ENCODE data around the gene RPRD1B.
A peak's percentile ranks its signal among the peaks of the same experiment; 100 is the strongest.

Gene RPRD1B

DNA sequence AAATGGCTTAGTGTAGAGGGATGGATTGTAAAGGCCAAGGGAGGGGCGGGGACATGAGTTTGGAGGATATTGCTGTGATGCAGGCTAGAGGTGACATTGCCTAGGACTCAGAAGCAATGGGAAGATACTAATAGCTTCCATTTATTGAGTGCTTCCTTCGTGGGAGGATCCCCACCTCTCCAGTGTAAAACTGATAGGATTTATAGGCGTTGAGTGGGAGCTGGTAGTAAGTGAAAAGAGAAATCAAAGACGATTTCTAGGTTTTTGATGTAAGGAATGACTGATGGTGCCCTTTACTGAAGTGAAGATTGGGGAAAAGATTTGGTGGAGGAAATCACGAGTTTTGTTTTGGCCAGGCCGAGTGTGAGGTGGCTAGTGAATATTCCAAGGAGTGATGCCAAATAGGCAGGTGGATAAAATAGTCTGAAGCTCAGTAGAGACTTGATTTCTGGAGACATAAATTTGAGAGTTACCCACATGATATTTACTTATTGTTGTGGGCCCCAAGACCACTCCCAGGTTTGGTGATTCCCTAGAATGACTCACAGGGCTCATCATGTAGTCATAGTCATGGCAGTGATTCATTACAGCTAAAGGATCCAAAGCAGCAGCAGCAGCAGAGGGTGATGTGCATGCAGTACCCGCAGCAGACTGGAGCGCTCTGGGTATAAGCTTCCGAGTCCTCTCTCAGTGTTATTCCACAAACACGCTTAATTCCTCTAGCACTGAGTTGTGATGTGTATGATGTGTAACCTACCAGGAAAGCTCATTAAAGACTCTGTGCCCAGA is 10.2 kb downstream of the RPRD1B start:
- no peak for DNase-seq

DNA sequence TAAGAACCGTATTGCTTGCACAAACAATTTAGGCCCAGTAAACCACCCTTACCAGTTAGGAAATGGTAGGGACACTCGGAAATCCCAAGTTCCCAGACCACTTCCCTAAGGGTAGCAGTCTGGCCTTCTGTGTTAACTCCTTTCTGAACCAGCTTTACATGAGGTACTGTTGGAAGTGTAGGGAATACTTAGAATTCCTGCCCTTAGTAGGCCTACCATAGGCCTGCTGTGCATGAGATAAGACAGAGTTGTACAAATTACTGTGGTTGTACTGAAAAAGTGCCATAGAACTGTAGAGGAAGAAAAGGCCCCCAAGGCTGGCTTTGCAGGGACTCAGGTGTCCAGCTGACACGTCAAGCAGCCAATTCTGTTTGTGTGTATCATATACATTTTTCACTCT is 11.1 kb downstream of the RPRD1B start:
- no peak for DNase-seq

DNA sequence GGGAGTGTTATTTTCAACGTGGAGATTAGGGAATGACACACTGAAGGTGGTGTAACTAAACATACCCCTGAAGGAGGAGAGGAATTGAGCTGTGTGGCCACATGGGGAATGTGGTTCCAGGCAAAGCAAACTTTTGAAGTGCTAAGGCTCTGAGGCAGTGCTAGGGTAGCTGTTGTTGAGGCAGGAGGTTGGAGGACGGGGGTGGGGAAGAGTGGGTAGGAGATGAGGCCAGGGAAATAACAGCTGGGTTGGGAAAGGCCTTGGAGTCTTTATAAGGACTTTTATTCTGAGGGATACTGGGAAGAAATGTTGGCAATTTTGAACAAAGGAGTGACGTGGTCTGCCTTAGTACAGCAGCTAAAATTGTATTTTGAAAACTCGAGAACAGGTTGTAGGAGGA is 13.0 kb downstream of the RPRD1B start:
- DNase-seq = no peak

DNA sequence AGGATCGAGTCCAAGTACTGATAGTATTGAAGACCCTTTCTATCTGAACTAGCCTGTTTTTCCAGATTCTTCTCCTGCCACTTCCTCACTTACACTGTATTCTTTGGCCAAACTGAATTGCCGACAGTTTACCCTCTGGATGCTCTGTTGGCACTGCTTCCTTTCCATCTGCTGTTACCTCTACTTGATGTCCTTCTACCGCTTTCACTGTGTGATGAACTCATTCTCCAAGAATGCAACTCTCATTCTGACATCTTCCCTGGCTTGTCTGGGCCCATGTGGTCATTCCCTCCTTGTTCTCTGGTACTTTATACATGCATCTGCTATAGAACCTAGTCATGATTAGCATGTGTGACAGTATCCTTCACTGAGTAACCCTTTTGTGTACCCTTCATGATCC is 16.3 kb downstream of the RPRD1B start:
- no peak for DNase-seq

DNA sequence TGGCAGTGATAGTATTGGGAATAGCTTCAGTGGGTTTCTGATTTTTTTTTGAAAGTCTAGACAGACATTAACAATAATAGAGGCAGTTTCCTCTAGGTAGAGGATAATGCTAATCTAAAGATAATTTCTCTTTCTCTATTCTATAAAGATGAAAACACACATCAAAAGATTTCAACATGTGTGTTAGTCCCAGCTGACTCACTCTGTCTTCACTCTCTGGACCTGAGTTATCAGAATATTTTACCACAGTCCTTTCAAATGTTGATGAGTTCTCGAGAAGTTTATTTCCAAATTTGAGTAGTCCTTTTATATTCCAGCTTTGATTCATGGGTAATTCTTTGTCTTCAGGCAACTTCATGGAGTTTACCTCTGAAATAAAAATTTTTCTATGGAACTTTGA is 17.1 kb downstream of the RPRD1B start:
- DNase-seq = no peak

DNA sequence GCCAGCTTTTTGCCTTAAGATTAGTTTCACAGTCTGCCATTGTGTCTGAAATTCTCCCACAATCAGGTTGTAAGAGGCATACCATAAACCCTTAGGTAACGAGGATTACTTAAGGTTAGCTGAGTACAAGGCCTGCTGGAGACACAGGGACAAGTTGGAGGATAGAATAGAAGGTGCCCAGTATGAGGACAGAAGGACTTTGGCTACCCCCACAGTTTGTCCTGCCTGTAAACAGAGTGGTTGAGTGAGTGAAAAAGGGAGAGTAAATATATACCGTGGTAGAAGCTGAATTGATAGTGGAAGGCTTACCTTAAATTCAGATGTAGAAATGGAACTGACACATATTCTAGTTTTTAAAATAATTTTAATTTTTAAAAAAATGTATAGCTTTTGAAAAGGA is 19.3 kb downstream of the RPRD1B start:
- DNase-seq = no peak

DNA sequence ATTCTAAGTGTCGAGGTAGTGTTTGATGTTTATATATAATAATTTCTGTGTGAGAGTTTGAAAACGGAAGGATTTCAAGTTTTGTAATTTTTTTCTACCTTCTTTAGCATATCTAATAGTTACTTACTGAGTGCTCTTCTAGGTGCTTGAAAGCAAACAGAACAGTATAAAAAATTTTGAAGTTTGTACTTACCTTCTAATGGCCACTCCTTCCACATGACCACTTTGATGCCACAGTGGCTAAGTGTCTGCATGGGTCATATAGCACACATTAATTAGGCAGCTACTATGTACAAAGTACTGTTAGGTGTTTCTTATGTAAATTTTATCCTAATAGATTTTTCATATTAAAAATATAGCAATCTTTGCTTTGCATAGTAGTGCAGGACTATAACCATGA is 21.1 kb downstream of the RPRD1B start:
- no peak for DNase-seq

DNA sequence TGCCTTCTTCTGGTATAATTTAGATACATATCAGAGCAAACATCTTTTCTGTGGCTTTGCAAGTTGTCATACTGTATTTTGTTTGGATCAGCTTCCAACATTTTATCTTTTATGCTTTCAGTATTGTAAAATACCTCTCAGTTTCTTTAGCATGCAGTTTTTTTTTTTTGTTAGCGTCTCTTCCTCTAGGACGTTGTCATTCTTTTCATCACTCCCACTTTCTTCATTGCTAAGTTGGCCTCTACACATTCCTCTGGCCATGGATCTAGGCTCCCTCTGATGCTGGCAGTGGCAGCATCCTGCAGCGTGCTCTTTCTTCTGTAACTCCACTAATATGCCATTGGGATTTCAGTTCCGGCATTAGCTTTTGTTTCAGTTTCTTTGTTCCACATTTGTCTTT is 21.7 kb downstream of the RPRD1B start:
- DNase-seq = no peak

DNA sequence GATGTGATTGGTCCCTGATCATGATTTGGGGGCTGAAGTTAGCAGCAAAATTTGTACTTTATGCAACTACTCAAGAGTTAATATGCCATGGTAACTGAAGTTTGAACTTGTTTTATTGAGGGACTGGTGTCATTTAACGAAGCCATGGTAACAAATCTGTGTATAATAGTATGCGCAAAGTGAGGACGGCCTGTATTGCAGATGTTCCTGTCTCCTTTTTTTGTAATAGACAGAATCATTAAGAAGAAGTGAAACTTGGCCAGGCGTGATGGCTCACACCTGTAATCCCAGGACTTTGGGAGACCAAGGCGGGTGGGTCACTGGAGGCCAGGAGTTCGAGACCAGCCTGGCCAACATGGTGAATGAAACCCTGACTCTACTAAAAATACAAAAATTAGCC is 22.3 kb downstream of the RPRD1B start:
- DNase-seq = no peak

DNA sequence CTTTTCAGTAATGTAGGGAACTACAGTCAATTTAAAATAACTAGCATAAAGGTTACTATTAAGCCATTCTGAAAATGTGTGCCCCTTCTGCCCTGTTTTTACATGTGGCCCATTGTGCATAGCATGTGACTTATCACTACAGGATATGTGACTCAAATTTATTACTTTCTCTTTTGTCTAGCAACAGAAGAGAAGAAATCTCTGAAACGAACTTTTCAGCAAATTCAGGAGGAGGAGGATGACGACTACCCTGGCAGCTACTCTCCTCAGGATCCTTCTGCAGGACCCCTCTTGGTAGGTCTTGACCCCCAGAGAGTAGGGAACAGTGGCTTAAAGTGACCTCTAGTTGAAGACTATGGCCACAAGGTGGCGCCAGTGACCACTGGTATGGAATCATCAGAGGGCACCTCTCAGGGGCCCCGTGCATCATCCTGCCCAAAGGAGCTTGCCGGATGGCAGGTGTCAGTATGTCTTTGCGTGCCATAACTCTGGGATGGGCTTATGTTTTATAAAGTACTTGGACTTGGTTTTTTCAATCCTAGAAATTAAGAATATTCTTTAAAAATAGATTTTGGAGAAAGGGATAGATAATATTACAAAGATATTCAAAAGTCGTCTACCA is 23.9 kb downstream of the RPRD1B start:
- peak; percentile 19 for DNase-seq

DNA sequence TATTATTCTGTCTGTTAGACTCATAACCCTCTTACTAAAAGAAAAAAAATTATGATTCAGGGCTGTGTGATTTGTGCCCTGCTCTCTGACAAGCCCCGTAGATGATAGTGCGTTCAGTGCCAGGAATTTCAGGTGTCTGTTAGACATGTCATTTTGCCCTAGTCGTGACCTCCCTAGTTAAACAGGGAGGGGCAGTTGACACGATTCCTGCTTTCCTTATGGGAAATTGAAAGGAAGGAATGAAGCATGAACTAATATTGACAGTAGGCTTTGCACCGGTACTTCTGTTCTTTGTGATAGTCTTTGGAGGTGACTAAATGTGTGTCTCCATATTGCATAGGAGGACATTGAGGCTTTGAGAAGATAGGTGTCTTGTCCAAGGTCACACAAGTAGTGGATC is 26.3 kb downstream of the RPRD1B start:
- DNase-seq = no peak

DNA sequence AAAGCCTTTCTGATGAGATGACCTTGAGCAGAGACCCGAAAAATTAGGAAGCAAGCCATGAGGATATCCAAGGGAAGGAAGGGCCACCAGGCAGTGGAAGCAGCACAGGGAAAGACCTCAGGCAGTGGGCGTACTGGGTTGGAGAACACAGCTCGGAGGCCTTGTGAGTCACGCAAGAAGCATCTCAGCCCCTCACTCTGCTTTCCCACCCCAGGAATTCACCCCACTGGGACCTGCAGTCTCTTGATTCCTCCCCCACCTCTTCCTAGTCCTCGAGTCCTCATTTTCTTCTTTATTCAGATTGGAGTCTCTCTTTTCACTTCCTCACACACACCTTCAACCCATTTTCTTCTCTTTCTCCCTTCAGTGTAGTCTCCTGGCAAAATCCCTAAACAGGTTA is 27.0 kb downstream of the RPRD1B start:
- DNase-seq = no peak

DNA sequence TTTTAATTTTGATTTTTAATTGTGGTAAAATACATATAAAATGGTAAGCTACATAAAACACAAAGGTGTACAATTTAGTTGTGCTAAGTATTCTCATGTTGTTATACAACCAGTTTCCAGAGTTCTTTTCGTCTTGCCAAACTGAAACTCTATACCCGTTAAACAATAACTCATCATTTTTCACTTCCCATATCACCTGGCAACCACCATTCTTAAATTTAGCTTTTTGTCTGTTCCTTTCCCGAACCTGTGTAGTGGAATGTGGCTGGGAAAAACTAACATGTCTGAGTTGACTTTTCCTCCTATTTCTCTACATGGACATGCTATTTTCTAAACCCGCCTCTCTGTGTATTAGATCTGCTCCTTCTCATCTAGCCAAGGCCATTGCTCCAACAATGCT is 27.6 kb downstream of the RPRD1B start:
- DNase-seq = no peak

DNA sequence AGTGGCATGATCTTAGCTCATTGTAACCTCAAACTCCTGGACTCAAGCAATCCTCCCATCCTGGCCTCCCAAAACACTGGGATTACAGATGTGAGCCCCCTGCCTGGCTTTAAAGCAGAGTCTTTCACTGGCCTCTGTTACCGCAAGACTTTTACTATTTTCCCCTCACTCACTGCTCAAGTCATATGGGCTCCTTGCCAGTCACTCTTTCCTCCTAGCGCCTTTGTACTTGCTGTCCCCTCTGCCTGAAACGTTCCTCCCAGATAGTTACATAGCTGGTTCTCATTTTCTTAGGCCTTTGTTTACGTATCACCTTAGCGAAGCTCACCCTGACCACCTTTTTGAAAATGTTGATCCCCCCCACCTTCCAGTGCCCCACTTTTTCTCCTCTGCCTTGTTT is 29.3 kb downstream of the RPRD1B start:
- DNase-seq = no peak

DNA sequence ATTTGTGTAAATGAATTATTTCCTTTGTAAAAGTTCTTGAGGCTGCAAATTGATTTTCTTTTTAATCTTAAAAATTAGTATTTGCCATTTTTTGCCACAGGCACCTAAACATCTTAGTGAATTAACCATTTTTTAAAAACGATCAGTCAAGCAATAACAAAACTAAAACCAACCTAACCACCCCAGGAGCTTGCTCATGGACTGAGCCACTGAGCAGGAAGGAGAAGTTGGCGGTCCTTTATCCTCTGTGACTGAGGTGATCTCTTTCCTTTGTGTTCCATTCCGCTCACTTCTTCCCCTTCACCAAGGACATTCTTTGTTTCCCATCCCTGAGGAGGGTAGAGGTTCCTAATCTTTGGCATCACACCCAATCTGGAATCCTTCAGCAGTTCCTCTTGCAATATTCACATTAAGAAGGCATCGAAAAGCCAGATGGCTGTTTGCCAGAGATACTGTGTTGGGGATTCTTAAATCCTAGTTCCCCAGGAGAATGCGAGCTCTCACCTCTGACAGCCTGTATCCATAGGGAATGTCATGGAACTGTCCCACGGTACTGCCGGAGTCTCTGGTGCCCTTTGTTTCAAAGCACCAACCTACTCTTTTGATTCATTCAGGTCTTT is 30.5 kb downstream of the RPRD1B start:
- DNase-seq = no peak

DNA sequence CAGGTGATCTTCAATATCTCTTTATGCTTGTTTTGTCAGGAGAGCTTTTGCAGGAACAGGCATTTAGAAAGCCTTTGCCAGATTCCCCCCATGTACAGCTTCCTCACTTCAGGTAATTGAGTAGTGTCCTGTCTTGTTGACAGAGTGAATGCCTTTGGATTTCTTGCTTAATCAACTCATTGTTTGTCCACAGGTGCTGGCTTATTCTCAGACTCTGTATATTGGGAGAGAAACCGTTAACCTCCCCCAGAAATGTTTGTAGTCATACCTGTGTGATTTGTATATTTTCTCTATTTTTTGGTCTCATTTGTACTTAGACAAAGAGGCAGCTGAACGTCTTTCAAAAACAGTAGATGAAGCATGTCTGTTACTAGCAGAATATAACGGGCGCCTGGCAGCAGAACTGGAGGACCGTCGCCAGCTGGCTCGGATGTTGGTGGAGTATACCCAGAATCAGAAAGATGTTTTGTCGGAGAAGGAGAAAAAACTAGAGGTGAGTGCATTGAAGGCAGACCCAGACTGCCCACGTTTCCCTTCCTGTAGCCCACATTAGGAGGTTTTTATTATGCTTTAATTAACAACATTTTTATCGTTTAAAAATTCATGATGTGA is 32.3 kb downstream of the RPRD1B start:
- DNase-seq = no peak

DNA sequence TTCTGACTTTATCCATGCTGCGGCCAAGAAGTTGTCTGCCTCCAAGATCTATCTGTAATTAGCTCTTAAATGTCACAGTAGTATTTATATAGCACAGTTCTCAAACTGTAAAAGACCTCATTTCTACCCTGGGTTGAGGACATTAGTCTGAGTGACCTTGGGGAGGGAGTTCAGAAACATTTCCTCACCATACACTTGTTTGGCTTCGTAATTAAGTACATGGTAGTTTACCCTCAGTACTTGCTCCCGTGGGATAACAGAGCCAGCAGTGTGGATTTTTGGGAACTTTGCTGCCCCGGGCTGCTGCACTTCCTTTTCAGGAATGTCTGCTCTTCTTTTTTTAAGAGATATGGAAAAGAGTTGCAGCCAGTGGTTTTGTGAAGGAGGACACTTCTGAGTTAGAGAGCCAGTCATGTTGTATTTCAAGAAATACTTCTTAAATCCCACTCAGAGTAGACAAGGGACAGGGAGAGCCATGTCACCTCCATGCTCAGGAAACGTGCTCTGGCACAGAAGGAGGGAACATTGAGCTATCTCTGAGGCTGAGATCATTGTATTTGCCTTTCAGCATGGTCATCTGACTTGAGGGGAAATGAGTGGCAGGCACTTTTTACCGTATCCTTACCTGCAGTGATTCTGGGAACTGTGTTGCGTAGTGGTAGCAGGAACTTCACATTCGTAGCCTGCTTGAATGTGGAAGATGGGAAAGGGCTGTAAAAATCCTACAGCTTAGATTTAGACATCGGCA is 33.6 kb downstream of the RPRD1B start:
- no peak for DNase-seq

DNA sequence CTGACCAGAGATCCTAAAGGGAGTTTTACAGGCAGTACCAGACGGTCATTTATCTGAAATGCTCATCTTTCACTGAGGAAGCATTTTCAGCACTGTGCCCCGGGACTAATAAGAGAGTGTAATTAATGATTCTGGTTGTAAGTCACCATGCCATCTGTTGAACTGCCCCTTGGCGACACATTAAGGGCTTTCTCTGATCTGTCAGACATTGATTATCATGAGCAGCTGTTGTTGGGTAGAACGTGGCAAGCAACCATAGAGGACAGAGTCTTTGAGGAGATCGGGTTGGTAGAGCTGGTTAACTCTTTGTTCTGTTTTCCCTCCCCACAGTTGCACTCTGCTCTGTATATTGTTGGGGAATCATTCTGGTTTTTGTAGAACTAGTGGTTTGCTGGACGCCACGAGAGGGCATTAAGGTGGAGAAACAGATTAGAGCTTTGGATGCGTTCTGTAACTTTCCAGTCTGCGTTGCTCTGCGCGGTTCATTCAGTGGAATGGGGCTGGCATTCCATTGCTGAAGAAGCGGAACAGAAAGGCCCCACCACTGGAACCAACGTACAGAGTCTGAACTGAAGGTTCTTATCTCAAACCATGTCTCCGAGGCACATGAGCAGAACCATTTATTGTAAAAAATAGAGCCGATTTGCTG is 34.3 kb downstream of the RPRD1B start:
- DNase-seq = no peak

DNA sequence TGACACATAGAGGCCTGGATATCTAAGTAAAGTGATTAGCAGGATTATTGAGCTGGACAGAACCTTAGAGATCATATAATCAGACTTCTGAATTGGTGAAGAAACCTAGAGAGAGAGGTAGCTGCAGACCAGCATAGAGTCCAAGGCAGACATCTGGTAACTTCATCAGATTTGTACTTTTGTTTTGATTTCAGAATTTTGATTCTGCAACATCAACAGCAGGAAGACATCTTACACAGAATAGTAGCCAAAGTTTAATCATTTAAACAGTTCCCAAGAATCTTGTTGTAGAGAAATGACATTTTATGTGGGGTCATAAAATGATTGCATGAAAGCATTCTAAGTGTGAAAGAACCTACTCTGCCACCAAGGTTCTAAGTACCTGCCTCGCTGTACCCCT is 39.4 kb downstream of the RPRD1B start:
- DNase-seq = no peak

DNA sequence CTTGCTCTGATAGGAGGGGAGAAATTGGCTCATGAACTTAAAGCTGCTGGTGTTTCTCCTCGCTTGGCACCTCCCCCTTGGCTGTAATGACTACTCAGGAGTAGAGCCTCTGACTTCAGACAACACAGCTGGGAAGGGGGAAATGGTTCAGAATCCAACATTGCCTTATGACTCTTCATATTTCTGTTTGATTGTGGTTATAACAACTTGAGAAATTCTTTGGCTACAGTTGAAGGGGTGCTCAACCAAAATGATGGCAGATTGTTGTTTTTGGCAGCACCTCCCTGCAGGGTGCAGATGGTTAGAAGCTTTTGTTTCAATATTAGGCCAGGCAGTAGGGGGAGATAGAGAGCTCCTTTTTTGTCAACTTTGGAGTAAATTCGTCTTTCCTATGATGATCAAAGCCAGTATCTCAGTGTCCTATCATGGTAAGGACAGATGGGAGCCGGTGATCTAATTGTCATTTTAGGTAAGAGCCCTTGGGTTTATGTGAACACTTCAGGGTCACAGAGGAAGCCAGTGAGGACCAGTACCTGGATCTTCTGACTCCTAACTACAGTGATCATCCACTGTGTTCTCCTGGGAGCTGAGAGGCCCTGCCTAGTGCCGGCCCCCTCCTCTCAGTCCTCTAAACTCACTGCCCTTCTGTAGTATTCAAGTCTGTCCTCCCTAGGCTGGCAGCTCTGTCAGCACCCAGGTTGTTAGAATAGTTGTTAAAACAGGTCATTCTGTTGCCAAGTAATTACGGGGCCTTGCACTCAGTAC is 39.9 kb downstream of the RPRD1B start:
- DNase-seq = peak; percentile 34

DNA sequence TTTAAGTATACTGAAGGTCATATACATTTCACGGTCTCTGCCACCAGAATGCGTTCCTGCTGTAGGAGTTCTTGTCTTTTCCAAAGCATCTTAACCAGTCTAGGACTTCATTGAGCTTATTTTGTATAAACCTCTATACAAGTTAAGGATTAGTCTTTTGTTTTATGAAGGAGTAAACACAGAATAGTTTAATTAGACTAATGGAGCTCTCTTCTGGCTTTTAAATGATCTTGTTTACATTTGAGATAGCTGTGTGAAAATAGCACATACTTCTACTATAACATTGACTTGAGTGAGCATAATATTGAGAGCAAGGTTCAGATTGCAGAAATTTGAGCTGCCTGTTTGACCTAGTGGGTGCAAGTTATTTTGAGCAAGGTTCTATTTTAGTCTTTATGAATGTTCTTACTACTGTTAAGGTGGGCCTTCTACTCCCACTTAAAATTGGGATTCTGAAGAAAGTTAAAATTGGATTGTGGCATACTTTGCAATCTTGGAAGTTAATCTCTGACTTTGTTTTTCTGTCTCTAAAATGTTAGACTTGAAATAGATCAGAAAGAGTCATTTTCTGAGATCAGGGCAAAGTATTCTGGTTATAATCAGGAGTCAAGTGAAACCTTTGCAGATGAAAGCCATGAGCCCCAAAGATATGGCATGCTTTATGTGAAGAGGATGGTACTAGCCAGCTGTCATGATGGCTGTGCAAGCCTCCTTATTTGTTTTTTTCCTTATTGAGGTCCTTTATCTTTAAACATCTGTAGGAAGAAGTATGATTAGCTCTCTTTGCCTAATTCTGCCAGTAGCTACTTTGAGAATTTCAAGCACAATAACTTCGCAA is 41.8 kb downstream of the RPRD1B start:
- DNase-seq = no peak
